GM21515 (cell line): ENCODE results near the gene ZNF345.

Source experiments
- ATAC-seq: cut with Tn5 transposase; IDR thresholded peaks from one replicate; pipeline ENCODE4 v1.9.1; 2021; ENCODE audit not compliant: unreplicated experiment

ZNF345 gene

DNA sequence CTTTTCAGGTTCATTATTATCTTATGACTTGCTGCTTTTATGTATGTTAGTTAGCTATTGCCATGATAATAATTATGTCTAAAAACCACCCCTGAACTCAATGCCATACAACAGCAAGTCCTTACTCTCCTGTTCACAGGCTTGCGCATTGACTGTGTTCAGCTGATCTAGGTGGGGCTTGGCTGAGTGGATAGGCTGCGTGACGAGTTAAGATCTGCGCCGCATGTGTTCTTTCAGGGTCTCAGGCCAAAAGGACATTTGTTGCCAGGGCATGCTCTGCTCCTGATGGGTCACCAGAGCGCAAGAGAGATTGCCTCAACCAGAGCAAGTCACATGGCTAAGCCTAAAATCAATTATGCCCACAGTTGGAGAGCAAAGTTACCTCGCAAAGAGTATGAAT, 66.3 kb downstream of the ZNF345 start:
- ATAC-seq: no peak

DNA sequence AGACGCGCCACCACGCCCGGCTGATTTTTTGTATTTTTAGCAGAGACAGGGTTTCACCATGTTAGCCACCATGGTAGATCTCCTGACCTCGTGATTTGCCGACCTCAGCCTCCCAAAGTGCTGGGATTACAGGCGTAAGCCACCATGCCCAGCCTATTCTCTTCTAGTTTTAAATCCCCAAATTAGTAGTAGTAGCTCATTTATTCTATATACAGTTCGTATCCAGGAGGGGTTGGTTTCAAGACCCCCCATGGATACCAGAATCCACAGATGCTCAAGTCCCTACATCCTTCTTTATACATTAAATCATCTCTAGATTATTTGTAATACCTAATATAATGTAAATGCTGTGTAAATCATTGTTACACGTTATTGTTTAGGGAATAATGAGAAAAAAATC, 67.4 kb downstream of the ZNF345 start:
- ATAC-seq: no peak
